Measurements from ENCODE around the gene DDIAS. TPM values are rescaled to one million over a fixed set of nuclear protein-coding genes. Genes with fewer than 3 reads are reported as not detected.
"Not testable (repeated sequence)": the region's sequence is repeated elsewhere in the genome, so short reads cannot be mapped to it uniquely, and the experiment has no call there.

Gene DDIAS
- total RNA-seq, 1 donor from 2014 or later: 1.8 TPM

DNA sequence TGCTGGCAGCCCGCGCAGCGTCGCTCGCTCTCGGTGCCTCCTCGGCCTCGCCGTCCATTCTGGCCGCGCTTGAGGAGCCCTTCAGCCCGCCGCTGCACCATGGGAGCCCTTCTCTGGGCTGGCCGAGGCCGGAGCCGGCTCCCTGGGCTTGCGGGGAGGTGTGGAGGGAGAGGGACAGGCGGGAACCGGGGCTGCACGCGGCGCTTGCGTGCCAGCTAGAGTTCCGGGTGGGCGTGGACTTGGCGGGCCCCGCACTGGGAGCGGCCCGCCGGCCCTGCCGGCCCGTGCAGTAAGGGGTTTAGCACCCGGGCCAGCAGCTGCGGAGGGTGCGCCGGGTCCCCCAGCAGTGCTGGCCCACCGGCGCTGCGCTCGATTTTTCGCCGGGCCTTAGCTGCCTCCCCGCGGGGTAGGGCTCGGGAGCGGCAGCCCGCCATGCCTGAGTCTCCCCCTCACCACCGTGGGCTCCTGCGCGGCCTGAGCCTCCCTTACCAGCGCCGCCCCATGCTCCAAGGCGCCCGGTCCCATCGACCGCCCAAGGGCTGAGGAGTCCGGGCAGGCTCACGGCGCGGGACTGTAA, 69.1 kb downstream of the DDIAS start:
- peak in 1 of 2 donors; percentile 20 for DNase-seq (ENCODE audit: low read depth in 2 of 2)

DNA sequence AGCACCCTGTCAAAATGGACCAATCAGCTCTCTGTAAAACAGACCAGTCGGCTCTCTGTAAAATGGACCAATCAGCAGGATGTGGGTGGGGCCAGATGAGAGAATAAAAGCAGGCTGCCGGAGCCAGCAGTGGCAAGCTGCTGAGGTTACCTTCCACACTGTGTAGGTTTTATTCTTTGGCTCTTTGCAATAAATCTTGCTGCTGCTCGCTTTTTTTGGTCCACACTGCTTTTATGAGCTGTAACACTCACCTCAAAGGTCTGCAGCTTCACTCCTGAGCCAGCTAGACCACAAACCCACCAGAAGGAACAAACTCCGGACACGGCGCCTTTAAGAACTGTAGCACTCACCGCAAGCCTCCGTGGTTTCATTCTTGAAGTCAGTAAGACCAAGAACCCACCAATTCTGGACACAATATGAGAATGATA, 70.0 kb downstream of the DDIAS start:
- not testable (repeated sequence) for DNase-seq (ENCODE audit: low read depth in 2 of 2)

DNA sequence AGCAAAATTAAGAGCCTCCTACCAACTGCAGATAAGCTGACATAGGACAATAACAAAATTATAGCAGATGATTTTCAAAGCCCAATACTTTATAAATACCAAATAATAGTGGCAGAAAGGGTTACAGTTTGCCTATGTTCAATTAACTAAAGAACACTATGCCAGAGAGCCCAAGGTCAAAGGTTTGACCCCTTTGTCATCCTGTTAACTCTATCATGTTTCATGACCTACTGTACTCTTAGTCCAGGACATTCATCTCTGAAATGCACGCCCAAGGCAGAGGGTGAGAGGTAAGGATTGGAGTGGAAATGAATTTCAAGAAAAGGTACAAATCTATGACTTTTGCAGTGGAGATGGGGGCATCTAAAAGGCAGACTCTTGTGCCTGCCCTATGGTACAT, 70.6 kb downstream of the DDIAS start:
- DNase-seq (ENCODE audit: low read depth in 2 of 2): no peak

DNA sequence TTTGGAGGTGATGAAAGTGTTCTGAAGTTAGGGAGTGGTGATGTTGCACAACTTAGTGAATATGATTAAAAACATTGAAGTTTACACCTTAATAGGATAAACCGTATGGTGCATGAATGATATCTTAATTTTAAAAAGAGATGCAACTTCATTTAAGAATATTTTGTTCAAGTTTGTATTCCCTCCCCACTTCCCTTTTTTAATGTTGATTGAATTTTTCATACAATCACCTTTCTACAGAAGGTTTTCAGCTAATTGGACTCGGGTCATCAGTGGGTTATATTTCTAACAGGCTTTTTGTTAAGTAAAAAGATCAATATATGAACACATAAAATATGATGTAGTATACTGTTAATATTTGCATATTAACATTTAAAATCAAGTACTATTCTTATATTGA, 72.6 kb downstream of the DDIAS start:
- DNase-seq (ENCODE audit: low read depth in 2 of 2): no peak

DNA sequence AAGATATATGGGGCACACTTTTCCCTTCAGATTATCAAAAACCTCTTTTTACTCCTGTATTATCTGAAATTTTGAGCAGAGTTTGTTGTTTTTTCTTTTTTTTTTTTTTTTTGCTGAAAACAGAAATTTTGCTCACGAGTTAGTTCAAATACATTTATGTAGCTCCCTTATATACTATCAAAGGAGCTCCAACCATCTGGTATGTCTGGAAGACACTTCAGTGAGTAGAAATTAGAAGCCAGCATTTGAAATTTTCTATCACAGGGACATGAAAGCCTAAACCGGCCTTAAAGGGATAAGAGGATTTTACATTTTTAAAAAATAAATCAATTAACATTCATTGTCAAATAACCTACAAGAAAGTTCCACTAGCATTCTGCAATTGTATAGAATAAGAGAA, 73.3 kb downstream of the DDIAS start:
- DNase-seq (ENCODE audit: low read depth in 2 of 2): no peak

DNA sequence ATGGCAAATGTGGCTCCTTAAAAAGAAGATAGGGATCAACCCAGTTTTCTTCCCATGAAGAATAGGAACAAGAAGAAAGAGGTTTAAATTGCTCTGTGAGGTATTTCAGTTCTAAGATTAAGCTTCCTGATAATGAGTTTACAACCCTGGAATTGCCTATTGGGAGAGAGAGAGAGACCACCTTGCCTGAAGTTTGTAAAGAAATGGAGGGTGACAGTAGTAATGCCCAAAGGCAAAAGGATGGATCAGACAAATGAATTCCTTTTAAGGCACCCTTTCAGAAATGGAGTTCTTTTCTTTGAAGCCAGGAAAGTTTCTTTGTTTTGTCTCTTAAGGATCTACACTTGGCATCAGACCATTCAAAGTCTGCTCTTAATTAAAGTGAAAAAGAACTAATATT, 74.3 kb downstream of the DDIAS start:
- no peak for DNase-seq (ENCODE audit: low read depth in 2 of 2)

DNA sequence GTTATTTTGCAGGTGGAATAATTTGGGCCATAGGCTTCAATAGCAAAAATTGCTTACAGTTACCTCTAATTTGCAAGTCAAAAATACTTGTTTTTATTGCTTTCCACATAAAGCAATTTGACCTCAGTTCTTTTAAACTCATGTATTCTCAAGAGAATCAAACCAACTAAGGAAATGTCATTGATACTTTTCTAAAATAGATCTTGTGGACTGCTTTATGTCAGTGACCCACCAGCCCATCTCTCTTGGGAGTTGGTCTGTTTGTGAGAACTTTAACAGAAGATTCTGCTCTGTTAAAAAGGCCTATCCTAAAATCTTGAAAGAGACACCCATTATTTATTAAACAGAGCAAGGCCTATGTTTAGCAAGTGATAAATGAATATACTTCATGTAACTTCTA, 75.2 kb downstream of the DDIAS start:
- DNase-seq (ENCODE audit: low read depth in 2 of 2): no peak

DNA sequence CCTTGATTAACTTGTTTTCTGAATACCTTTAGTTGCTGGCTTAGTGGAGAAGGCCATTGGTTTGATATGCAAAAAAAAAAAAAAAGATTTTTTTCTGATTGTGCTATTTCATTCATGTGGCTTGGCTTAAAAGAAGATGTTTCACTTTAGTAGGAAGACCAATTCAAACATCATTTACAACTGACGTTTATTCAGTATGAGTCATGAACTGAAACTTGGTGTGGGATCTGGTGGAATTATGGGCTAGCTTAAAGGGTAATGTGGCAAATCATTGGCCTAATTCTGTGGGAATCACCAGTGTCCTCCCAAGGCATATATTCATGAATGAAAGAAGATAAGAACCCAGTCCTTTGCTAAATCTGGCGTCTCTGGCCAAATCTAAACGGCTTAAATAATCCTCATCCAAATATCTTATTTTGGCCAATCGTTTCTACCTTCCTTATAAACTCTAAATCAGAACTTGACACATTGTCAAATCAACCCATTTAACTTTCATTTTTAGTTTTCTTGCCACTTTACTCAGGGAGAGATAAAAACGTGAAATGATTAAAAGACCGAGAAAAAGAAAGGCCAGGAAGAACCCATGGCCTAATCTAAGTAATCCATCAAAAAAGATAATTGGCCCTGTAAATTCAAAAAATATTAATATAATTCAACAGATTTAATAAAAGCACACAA, 77.0 kb downstream of the DDIAS start:
- DNase-seq (ENCODE audit: low read depth in 2 of 2): peak in 1 of 2 donors; percentile 71

DNA sequence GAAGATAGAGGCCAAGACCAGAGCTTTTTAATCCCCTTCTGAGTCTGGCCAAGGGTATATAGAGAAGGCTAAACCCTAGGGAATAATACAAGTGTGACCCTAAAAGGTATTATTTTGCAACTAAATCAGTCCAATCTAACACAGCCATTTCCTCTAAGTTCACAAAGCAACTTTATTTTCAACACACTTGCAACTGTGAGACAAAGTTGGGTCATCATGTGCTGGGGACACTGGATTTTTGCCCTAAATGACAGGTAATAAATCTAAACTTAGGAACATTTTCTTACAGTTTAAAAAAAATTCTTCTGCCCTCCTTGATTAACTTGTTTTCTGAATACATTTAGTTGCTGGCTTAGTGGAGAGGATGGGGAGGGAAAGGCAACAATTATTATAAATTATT, 78.3 kb downstream of the DDIAS start:
- DNase-seq (ENCODE audit: low read depth in 2 of 2): peak in 1 of 2 donors; percentile 18

DNA sequence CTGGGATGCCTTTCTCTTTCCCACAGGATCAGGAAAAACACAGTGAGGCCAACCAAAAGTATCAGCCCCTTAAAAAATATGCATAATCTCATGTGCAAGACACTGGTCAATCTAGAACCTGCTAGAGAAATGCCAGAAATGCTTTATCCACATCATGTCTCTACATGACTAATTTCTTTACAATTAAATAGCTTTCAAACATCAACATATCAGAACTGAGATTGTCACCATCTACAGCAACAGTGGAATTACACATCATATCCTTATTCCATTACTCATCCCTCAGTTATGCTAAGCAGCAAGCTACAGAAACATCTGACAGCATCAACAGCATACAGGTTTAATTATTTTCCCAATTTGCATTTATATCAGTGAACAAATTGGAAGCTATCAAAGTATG, 78.8 kb downstream of the DDIAS start:
- DNase-seq (ENCODE audit: low read depth in 2 of 2): peak; percentile 81 to 89

DNA sequence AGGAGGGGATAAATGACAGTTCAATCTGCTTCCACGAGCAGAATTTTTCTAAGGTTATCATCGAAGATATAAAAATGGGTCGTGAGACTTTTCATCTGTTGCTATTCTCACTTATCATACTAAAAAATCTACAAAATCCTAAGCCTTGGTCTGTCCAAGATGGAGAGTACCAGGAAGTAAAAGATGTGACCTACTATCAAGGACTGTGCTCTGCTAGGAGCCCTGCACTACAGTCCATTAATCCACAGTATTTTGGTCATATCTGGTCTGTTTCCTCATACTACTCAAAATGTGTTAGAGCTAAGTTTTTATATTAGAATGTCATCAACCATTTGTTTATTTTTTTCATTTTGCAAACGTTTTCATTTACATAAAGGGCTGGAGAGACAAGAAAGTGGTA, 79.4 kb downstream of the DDIAS start:
- no peak for DNase-seq (ENCODE audit: low read depth in 2 of 2)

DNA sequence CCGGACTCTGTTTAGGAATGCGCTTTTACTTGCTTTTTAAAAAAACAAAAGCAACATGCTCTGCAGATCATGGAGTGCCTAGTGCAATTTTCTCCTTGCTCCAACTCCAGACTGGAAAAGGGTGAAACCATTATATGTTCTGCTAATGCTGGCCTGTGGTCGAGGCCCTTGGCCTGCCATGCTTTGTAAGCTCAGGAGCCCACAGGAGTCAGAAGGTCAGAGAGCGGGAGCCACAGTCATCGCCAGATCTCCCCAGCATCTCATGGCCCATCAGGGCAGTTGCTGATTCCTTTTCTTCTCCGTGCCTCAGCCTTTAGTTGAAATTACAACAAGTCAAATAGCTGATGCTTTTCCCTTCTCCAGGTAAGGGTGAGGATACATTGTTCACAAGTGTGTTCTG, 80.3 kb downstream of the DDIAS start:
- no peak for DNase-seq (ENCODE audit: low read depth in 2 of 2)

Other genes starting within 250 kb of the DDIAS start
- not detected in 2 replicates for gene FAM181B, start 167.9 kb upstream of the DDIAS start, total RNA-seq
- gene PRCP, start 1.3 kb upstream of the DDIAS start, total RNA-seq: 88.7 and 128 TPM in 2 replicates
- gene RAB30, start 170.2 kb downstream of the DDIAS start, total RNA-seq: 6.9 and 8.9 TPM in 2 replicates

All from lung microvascular endothelial cell (primary cell).